PFSK-1 (cell line): ENCODE data around the gene GNG7.

ENCODE experiments used
- FOXP2 ChIP-seq: optimal IDR thresholded peaks from 2 replicates; pipeline ENCODE3; 2011; ENCODE audit warnings: borderline replicate concordance, control low read depth, inconsistent platforms; ENCODE audit not compliant: insufficient read depth; ENCODE audit errors: extremely low read length, extremely low read depth
- POLR2AphosphoS5 ChIP-seq: IDR thresholded peaks from 2 replicates; pipeline ENCODE4 v1.6.1; 2012; ENCODE audit warnings: low read depth, mild to moderate bottlenecking, control low read depth, low read length, moderate library complexity
- SIN3A ChIP-seq: IDR thresholded peaks from 2 replicates; pipeline ENCODE4 v1.6.1; 2012; ENCODE audit warnings: mild to moderate bottlenecking, low read length, moderate library complexity, borderline replicate concordance; ENCODE audit not compliant: insufficient read depth
- TAF1 ChIP-seq: IDR thresholded peaks from 2 replicates; pipeline ENCODE4 v1.6.1; 2012; ENCODE audit warnings: low read length, control low read depth, borderline replicate concordance; ENCODE audit not compliant: insufficient read depth
- TF ChIP-seq, protein P1 (sequence below), 2 experiments: IDR thresholded peaks; 2 replicates each; pipeline versions ENCODE4 v1.6.1 to v1.8.0; 2011 to 2012; ENCODE audit warnings: low read depth in 2 of 2, low read length in 2 of 2, control low read depth in 1 of 2, inconsistent platforms in 1 of 2, mild to moderate bottlenecking in 1 of 2, moderate library complexity in 1 of 2; ENCODE audit not compliant: insufficient read depth in 1 of 2

- TF ChIP-seq, protein P1, sequence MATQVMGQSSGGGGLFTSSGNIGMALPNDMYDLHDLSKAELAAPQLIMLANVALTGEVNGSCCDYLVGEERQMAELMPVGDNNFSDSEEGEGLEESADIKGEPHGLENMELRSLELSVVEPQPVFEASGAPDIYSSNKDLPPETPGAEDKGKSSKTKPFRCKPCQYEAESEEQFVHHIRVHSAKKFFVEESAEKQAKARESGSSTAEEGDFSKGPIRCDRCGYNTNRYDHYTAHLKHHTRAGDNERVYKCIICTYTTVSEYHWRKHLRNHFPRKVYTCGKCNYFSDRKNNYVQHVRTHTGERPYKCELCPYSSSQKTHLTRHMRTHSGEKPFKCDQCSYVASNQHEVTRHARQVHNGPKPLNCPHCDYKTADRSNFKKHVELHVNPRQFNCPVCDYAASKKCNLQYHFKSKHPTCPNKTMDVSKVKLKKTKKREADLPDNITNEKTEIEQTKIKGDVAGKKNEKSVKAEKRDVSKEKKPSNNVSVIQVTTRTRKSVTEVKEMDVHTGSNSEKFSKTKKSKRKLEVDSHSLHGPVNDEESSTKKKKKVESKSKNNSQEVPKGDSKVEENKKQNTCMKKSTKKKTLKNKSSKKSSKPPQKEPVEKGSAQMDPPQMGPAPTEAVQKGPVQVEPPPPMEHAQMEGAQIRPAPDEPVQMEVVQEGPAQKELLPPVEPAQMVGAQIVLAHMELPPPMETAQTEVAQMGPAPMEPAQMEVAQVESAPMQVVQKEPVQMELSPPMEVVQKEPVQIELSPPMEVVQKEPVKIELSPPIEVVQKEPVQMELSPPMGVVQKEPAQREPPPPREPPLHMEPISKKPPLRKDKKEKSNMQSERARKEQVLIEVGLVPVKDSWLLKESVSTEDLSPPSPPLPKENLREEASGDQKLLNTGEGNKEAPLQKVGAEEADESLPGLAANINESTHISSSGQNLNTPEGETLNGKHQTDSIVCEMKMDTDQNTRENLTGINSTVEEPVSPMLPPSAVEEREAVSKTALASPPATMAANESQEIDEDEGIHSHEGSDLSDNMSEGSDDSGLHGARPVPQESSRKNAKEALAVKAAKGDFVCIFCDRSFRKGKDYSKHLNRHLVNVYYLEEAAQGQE (IDR thresholded peaks at IDR 0.05; ENCODE audit: insufficient read depth in 1 of 2, low read depth in 2 of 2, low read length in 2 of 2), result no peak
- TF ChIP-seq POLR2AphosphoS5 (no peak), TAF1 (no peak), SIN3A (no peak), FOXP2 (no peak)
Observed at GRCh38 chr19:2639999-2640398, 62.5 kb downstream of the GNG7 start.
